Transverse colon (tissue), 4 donors: Measurements from ENCODE around the gene RSF1. TPM values are rescaled to one million over a fixed set of nuclear protein-coding genes. Genes with fewer than 3 reads are reported as not detected.

ENCODE experiments used
- DNase-seq: peaks from one replicate; pipeline ENCODE4 v3.0.0-alpha.2; 2019
- H3K27ac ChIP-seq, 4 donors: fragments of 200-600 bp; sonication (generic); 2 replicates each; pipeline ENCODE4 v1.5.1; 2016 to 2018; ENCODE audit warnings: inconsistent platforms in 4 of 4
- H3K27me3 ChIP-seq: fragments of 200-600 bp; sonication (generic); 2 replicates; pipeline ENCODE4 v1.5.1; 2017; ENCODE audit warnings: inconsistent platforms
- H3K36me3 ChIP-seq, 4 donors: fragments of 200-600 bp; sonication (generic); 2 replicates each; pipeline ENCODE4 v1.5.1; 2017 to 2019; ENCODE audit warnings: inconsistent platforms in 4 of 4
- H3K4me1 ChIP-seq, 4 donors: fragments of 200-600 bp; sonication (generic); 2 replicates each; pipeline ENCODE4 v1.5.1; 2017 to 2020; ENCODE audit warnings: inconsistent platforms in 4 of 4
- H3K4me3 ChIP-seq, 4 donors: fragments of 200-600 bp; sonication (generic); 1 replicate in 1 of 4; 2 replicates in 3 of 4; pipeline versions ENCODE4 v1.5.1 to v1.6.1; 2017 to 2019; ENCODE audit warnings: inconsistent platforms in 4 of 4
- H3K9me3 ChIP-seq, 2 donors: fragments of 200-600 bp; sonication (generic); 2 replicates each; pipeline ENCODE4 v1.5.1; 2017 to 2019; ENCODE audit warnings: inconsistent platforms in 2 of 2
- CTCF ChIP-seq, 5 experiments: fragments of 200-600 bp in 3 of 5; fragments of 450-650 bp in 2 of 5; sonication (generic) in 3 of 5; IDR thresholded peaks; 1 replicate in 2 of 5; 2 replicates in 3 of 5; pipeline ENCODE4 v1.5.1; 2016 to 2017; ENCODE audit warnings: antibody characterized with exemption in 5 of 5, inconsistent platforms in 3 of 5, mild to moderate bottlenecking in 2 of 5, moderate library complexity in 1 of 5
- EP300 ChIP-seq: sonication (generic); formaldehyde crosslinking; IDR thresholded peaks from one replicate; pipeline ENCODE4 v1.6.1; 2017; ENCODE audit warnings: antibody characterized with exemption, low read depth
- POLR2A ChIP-seq: fragments of 450-650 bp; IDR thresholded peaks from one replicate; pipeline ENCODE4 v1.6.1; 2016; ENCODE audit warnings: antibody characterized with exemption, mild to moderate bottlenecking, moderate library complexity
- POLR2AphosphoS5 ChIP-seq, 3 donors: sonication (generic); formaldehyde crosslinking; IDR thresholded peaks; one replicate each; pipeline ENCODE4 v1.6.1; 2016; ENCODE audit warnings: antibody characterized with exemption in 3 of 3
- WGBS, 2 donors: methylation state at CpG; one replicate each; pipeline ENCODE4 v1.1.5; 2018; ENCODE audit warnings: low coverage in 1 of 2; 5-methylcytosine and 5-hydroxymethylcytosine counted together
- in situ Hi-C, 4 donors: fragments of 200-750 bp; cut with MboI; loops; one replicate each; pipeline versions ENCODE4 v1.15.0 to v1.15.1; 2017; ENCODE audit warnings: low sequenced_read_pairs in 3 of 4, low pct_ligation_motif_present in 1 of 4, low pct_unique_long_range_greater_than_20kb in 1 of 4
- intact Hi-C: fragments of 100-400 bp; cut with DNase I; formaldehyde crosslinking; loops from one replicate; pipeline ENCODE4 v1.15.1; 2023; ENCODE audit warnings: low total_unique reads
- total RNA-seq, 4 donors: library from RNA; depleted of rRNA; stranded (reverse); fragments of >200 nt; gene quantifications; one replicate each; pipeline ENCODE4 v1.1.0, GENCODE V29; 2016

Gene RSF1
- total RNA-seq, 4 donors from 2014 or later, result 45.6 to 72.8 (median 58.1) TPM

GRCh38 chr11:77800449-77800848 lies 20.1 kb downstream of the RSF1 start:
- Histone ChIP-seq H3K27ac (no peak overlapping the region), H3K4me1 (peaks cover 0 to 30% (median 11%) of the 10 kb centered on the region in 4 donors), H3K4me3 (no peak overlapping the region), H3K36me3 (no peaks in the 10 kb centered on the region), H3K27me3 (no peaks in the 10 kb centered on the region), H3K9me3 (no peaks in the 10 kb centered on the region)
- TF ChIP-seq POLR2AphosphoS5 (IDR thresholded peaks at IDR 0.05), result no peak
- no peak for TF ChIP-seq EP300
- no peak for TF ChIP-seq POLR2A
- TF ChIP-seq CTCF (IDR thresholded peaks at IDR 0.05), result no peak
- in situ Hi-C loops (no loop called here), intact Hi-C loops (no loop called here)
- no peak for DNase-seq

GRCh38 chr11:77799338-77799737 lies 21.2 kb downstream of the RSF1 start:
- no peak for TF ChIP-seq POLR2A
- TF ChIP-seq EP300, result no peak
- TF ChIP-seq POLR2AphosphoS5 (IDR thresholded peaks at IDR 0.05), result no peak
- no peak for TF ChIP-seq CTCF (IDR thresholded peaks at IDR 0.05)
- in situ Hi-C loops, result no loop called here
- Histone ChIP-seq H3K9me3 (no peaks in the 10 kb centered on the region), H3K4me1 (peaks cover 0 to 30% (median 11%) of the 10 kb centered on the region in 4 donors), H3K36me3 (no peaks in the 10 kb centered on the region), H3K4me3 (no peak overlapping the region), H3K27ac (no peak overlapping the region), H3K27me3 (no peaks in the 10 kb centered on the region)
- intact Hi-C loops, result no loop called here
- DNase-seq, result no peak
- 64 to 77% methylated on average over 2 to 3 of the region's 3 CpGs for WGBS, 2 donors

GRCh38 chr11:77793972-77794371 lies 26.6 kb downstream of the RSF1 start:
- no peak for TF ChIP-seq POLR2A
- TF ChIP-seq EP300, result no peak
- no peak for TF ChIP-seq CTCF (IDR thresholded peaks at IDR 0.05)
- TF ChIP-seq POLR2AphosphoS5 (IDR thresholded peaks at IDR 0.05), result no peak
- DNase-seq, result no peak
- Histone ChIP-seq H3K36me3 (no peaks in the 10 kb centered on the region), H3K27ac (no peak overlapping the region), H3K4me1 (peaks cover 0 to under 1% (median 0%) of the 10 kb centered on the region in 4 donors), H3K4me3 (no peak overlapping the region), H3K9me3 (no peaks in the 10 kb centered on the region), H3K27me3 (no peaks in the 10 kb centered on the region)
- in situ Hi-C loops (no loop called here), intact Hi-C loops (no loop called here)
- 98 to 100% methylated on average over 2 of the region's 2 CpGs for WGBS, 2 donors

GRCh38 chr11:77791301-77791700 lies 29.2 kb downstream of the RSF1 start:
- Histone ChIP-seq H3K4me3 (no peak overlapping the region), H3K4me1 (peaks cover 0 to 10% (median 0%) of the 10 kb centered on the region in 4 donors), H3K27me3 (no peaks in the 10 kb centered on the region), H3K36me3 (no peaks in the 10 kb centered on the region), H3K27ac (no peak overlapping the region), H3K9me3 (no peaks in the 10 kb centered on the region)
- WGBS, 2 donors, result 92 to 96% methylated on average over 2 to 4 of the region's 4 CpGs
- TF ChIP-seq CTCF (IDR thresholded peaks at IDR 0.05), result no peak
- no peak for DNase-seq
- in situ Hi-C loops, result no loop called here
- intact Hi-C loops, result no loop called here
